Amniotic epithelial cell (primary cell): ENCODE measurements around the gene DDX47.

Source experiments
- DNase-seq: peaks from one replicate; pipeline ENCODE4 v3.0.0-alpha.2; 2010; ENCODE audit warnings: low read depth

DDX47 gene

GRCh38 chr12:12813120-12814101, at the start of gene DDX47:
Gene DDX47 (plus strand): TSS chr12:12813346. CDS start chr12:12813368, 22 bp downstream.
- peak; percentile 84 for DNase-seq

GRCh38 chr12:12764824-12765223, 48.3 kb upstream of the DDX47 start:
- no peak for DNase-seq

- no peak for DNase-seq
Measured at GRCh38 chr12:12770262-12770661, 42.9 kb upstream of the DDX47 start.

GRCh38 chr12:12774791-12775190, 38.4 kb upstream of the DDX47 start:
- DNase-seq = no peak

- peak; percentile 71 for DNase-seq
Measured at GRCh38 chr12:12776261-12776660, 36.9 kb upstream of the DDX47 start.

- no peak for DNase-seq
Measured at GRCh38 chr12:12777092-12777491, 36.1 kb upstream of the DDX47 start.

GRCh38 chr12:12779007-12779406, 34.1 kb upstream of the DDX47 start:
- DNase-seq = no peak

- DNase-seq = peak; percentile 82
Measured at GRCh38 chr12:12779529-12779928, 33.6 kb upstream of the DDX47 start.

- DNase-seq = no peak
Measured at GRCh38 chr12:12784116-12784515, 29.0 kb upstream of the DDX47 start.

GRCh38 chr12:12784911-12785814, 28.0 kb upstream of the DDX47 start, which contains the start of gene APOLD1:
Gene APOLD1 (plus strand): TSS chr12:12785659. CDS start chr12:12785692, 33 bp downstream.
- DNase-seq = no peak

- DNase-seq = peak; percentile 37
Measured at GRCh38 chr12:12786351-12786705, 26.8 kb upstream of the DDX47 start.

- peak; percentile 73 for DNase-seq
Measured at GRCh38 chr12:12786706-12787601, 26.2 kb upstream of the DDX47 start.

GRCh38 chr12:12788131-12788530, 25.0 kb upstream of the DDX47 start:
- no peak for DNase-seq

GRCh38 chr12:12788675-12789368, 24.3 kb upstream of the DDX47 start:
- peak; percentile 67 for DNase-seq

- DNase-seq = no peak
Measured at GRCh38 chr12:12790956-12791355, 22.2 kb upstream of the DDX47 start.

GRCh38 chr12:12791756-12792369, 21.3 kb upstream of the DDX47 start:
- no peak for DNase-seq

GRCh38 chr12:12792421-12792820, 20.7 kb upstream of the DDX47 start:
- DNase-seq = no peak

- no peak for DNase-seq
Measured at GRCh38 chr12:12794686-12795085, 18.5 kb upstream of the DDX47 start.

- peak; percentile 57 for DNase-seq
Measured at GRCh38 chr12:12796171-12796570, 17.0 kb upstream of the DDX47 start.
